ENCODE results near the gene TMEM115.
A peak's percentile ranks its signal among the peaks of the same experiment; 100 is the strongest.

The TMEM115 gene

GRCh38 chr3:50350527-50351322 is 8.6 kb downstream of the TMEM115 start, which contains the start of the genes CYB561D2 and NPRL2:
TSS of gene CYB561D2 (plus strand) at chr3:50350862. CDS start at chr3:50351434, 572 bp downstream.
TSS of gene NPRL2 (minus strand) at chr3:50350775. CDS start at chr3:50350652, 123 bp downstream.
- peak; percentile 57 for DNase-seq

DNA sequence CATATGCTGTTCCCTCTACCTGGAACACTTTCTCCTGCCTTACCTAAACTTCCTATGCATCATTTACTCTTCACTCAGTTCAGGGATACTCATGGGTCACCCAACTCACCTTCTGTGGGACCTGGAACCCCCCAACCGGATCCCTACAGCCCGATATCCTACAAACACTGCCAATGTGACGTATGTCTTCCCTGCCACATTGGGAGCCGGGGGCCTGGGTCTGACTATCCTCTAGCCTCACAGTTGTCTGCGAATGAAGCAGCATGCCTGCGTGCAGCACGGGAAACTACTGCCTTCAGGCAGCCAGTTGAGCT is 9.2 kb downstream of the TMEM115 start:
- DNase-seq = no peak

- peak; percentile 6 for DNase-seq
Observed at GRCh38 chr3:50347187-50347813, 12.0 kb downstream of the TMEM115 start.

GRCh38 chr3:50345586-50346234 is 13.6 kb downstream of the TMEM115 start, which contains the start of gene ZMYND10:
TSS of gene ZMYND10 (minus strand) at chr3:50345732. CDS start at chr3:50345579, 153 bp downstream.
- no peak for DNase-seq

DNA sequence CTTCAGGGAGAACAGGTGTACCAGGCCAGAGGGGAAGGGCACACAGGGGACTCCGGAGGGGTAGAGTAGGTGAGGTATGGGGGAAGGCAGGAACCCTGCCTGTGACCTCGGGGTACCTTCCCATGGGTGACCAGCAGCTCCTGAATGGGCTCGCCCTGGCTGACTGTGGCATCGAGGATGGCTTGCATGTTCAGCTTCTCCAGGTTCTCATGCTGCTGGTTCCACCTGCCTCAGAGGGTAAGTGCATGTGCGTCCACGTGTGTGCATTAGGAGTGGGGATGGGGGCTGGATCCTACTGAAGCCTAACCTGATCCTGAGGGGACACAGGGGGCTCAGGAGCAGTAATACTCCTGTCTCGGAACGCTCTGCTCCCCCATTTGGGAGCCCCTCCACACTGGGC is 14.3 kb downstream of the TMEM115 start:
- DNase-seq = no peak

DNA sequence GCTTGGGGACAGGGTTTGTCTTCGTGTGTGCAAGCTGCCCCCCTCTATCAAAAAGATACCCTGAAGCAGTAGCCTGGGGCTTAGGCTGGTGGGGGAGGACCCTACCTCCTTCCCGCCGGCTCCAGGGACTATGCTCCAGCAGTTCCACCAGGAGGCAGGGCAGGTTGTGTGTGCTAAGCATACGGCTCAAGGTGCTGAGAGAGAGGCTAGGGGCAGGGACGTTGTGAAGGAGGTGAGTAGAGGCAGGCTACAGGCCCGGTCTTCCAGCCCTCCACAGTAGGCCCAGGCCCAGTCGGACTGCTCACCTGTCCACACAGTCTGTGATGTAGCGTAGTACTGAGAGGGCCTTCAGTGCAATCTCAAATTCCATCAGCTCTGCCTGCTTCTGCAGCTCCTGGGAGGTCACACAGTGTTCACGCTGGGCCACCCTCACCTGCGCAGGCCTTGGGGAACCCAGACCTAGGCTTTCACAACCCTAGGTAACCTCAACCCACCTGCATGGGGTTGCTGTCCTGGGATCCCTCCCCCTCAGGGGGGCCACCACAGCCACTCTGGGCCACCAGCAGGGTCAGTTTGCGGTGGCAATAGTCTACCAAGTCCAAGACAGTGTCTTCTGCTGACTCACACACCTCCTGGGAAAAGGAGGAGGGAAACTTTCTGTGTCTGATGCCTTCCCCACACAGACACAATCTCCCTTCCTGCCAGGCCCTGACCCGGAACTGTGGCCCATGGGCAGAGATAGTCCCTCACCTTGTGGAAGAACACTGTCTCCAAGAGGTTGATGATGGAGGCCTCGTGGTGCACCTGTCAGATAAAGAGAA is 16.3 kb downstream of the TMEM115 start:
- DNase-seq = no peak

GRCh38 chr3:50341996-50342650 is 17.2 kb downstream of the TMEM115 start:
- no peak for DNase-seq

GRCh38 chr3:50341537-50341936 is 17.8 kb downstream of the TMEM115 start:
- no peak for DNase-seq

DNA sequence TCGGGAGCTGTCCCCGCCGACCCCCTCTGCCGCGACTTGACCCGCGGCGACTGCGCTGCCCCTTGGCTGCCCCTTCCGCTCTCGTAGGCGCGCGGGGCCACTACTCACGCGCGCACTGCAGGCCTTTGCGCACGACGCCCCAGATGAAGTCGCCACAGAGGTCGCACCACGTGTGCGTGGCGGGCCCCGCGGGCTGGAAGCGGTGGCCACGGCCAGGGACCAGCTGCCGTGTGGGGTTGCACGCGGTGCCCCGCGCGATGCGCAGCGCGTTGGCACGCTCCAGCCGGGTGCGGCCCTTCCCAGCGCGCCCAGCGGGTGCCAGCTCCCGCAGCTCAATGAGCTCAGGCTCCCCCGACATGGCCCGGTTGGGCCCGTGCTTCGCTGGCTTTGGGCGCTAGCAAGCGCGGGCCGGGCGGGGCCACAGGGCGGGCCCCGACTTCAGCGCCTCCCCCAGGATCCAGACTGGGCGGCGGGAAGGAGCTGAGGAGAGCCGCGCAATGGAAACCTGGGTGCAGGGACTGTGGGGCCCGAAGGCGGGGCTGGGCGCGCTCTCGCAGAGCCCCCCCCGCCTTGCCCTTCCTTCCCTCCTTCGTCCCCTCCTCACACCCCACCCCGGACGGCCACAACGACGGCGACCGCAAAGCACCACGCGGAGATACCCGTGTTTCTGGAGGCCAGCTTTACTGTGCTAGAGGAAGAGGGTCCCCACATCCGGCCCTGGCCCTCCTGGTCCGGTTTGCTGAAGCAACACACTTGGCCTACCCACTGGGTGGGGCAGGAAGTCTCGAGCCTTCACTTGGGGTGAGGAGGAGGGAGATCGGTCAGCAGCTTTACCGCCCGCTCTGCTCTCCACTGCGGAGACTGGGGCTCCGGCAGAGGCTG is 18.6 kb downstream of the TMEM115 start, which contains the start of gene RASSF1:
RASSF1 (minus strand) TSS at position 389 of the 882 bp plus-strand sequence; CDS start at position 358, 31 bp downstream.
- no peak for DNase-seq

DNA sequence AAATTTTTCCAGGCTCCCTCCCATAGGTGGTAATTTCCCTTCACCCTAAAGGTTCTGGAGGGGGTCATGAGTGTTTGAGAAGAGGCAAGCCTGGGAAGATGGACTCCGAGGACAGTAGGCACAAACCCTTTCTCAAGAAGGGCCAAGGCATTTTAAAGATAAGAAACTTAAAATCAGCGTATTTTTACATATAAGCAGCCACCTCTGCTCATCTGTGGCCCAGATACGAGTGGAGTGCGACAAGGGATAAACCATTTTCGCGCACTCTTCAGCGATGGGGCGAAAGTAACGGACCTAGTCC is 19.2 kb downstream of the TMEM115 start:
- DNase-seq = no peak

DNA sequence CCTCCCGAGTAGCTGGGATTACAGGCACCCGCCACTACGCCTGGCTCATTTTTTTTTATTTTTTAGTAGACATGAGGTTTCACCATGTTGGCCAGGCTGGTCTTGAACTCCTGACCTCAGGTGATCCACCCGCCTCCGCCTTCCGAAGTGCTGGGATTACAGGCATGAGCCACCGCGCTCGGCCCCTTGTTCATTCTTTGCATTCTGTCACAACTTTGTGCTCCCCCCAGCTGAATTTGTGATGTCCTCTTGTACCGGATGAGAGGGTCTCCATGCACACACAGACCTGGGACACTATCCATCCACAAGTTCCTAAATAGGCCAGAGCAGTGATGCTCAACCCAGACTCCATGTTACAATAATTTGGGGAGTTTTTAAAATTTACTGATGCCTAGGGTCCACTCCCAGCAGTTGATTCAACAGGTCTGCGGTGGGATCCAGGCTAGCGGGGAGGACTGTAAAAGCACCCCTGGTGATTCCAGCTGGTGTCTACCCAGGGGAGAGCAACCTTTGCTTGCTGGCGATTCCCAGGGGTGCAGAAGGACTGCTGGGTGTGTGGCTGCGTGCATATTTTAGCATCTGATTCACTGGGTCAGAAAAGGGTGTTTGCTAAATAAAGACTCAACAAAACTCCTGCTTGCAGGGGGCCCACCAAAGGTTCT is 19.7 kb downstream of the TMEM115 start:
- DNase-seq = no peak

DNA sequence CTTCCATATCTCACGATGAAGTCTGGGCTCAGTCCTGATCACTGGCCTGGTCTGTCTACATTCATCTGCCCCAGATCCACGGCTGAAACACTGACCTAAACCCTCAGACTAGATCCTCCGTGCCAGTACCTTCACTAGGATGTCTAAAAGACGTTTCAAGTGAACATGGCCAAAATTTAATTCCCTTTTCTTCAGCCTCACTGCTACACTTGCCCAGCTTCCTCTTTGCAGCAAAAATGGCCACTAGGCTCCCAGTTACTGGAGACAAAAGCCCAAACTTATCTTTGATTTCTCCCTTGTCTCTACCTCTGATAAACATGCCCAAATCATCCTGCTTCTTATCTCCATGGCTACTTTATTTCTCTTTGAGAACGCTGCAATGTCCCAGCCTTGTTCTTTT is 20.4 kb downstream of the TMEM115 start:
- no peak for DNase-seq

DNA sequence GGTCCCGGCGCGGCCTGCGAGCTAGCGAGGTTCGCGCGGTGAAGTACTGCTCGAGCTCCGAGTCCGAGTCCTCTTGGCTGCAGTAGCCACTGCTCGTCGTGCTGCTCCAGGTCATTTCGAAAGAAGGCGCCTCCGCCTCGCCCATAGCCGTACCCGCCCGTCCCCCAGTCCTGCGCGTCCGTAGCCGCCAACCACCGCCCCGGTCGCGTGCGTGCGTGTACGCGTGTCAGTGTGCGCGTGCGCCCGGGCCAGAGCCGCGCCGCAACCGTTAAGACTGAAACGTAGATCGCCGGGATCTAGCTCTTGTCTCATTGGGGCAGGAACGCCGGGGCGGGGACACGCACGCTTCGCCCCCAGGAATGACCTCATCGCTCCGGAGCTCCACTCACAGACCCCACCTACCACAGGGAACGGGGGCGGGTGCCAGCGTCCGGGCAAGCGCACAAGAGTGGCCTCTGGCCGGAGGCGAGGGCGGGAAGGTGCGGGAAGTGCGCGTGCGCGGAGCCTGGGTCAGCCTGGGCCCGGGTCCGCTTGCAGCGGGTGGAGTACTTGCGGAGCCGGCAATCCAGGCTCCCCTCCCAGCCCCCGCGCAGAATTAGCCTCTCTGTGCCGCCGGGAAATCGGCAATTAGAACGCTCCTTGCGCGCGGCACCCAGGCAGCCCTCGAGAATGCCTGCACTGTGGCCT is 22.0 kb downstream of the TMEM115 start:
- peak; percentile 75 for DNase-seq

DNA sequence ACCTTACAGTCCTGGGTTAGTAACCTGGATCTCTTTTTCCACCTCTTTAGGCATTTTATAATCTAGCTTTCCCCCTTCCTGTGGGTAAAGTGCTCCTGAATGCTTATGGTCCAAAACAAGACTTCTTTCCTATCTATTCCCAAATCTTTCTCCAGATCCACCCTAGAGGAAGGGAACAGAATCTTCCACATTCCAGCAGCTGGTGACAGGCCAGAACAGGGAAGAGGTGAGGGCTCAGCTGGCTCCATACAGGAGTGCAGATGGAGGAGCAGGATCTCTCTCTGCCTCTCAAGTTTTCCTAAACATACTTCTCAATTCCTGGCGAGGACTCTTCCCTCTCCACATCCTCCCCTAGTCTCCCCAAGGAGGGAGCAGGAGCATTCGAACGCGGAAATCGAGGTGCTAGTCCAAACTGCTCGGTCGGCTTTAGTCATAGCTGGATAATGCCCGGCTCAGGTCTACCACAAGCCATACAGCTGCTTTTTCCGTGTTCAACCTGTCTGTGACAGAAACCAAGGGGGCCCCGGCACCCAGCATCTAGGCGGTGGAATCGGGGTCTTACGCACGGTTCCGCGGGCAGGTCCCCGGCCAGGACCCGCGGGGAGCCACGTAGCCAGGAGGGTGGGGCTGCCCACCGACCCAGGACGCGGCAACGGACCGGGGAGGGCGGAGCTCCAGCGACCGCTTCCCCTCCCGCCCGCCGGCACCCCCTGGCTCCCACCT is 22.7 kb downstream of the TMEM115 start:
- no peak for DNase-seq

DNA sequence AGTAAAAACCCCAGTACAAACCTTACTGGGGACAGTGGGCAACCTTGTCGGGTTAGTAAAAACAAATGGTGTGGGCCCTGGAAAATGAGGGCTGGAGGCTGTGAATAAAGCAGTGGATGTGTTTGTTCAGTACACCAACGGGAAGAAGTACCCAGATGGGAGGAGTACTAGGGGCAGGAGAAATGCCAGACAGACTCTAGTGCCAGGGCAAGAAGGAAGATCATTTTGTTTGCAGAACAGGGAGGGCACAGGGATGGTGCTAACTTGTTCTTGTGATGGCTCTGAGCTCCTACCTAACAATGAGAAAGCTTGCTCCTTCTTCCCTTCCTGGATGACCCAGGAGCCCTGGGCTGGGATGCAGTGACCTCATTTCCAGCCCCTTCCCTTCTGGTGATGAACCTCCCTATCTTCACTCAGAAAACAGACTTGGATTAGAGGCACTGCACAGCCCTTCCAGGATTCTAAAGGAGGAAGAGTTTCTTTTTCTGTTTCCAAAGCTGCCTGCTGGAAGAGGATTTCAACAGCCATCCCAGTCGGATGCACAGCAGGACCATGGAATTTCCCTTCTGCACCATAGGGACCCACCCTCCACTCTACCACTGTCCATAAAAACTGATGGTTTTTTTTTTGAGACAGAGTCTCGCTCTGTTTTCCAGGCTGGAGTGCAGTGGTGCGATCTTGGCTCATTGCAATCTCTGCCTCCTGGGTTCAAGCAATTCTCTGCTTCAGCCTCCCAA is 24.8 kb downstream of the TMEM115 start:
- no peak for DNase-seq

DNA sequence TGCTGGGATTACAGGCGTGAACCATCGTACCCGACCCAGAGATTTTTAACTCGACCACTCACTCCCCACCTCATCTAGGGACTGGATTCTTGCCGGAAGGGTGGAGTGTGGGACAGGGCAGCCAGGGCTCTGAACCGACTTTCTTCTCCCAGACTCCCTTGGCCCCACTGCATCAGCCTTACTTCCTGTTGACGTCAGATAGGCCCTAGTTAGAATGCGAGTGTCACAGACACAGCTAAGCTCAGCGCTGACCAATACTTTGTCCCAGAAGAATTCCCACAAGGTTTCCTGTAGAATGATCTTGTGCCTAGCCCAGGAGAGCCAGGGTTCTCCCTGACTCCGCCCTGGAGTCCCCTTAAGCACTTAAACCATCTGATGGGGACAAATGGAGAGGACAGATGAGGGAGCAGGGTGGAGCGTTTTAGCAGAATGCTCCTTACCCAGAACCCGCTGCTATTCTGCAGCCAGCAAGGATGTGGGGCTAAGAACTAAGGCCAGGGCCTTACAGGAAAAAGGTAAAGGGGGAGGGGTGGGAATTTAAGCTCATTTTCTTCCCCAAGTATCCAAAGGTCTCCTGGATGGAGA is 25.5 kb downstream of the TMEM115 start:
- no peak for DNase-seq

DNA sequence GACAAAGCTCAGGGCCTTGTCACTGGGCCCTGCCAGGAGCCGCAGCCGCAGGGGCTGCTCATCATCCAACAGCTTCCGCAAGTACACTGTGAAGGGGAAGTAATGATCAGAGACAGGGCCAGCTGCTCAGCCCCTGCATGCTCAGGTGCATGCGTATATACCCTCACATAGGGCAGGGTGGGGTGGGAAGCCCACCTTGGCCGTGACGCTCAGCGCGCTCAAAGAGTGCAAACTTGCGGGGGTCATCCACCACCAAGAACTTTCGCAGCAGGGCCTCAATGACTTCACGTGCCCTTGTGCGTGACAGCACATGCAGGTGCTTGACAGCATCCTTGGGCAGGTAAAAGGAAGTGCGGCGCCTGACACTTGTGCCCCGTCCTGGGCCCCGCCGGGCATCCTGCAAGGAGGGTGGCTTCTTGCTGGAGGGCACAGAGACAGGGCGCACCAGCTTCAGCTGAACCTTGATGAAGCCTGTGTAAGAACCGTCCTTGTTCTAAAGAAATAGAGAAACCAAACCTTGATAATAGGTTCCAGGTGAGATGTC is 27.9 kb downstream of the TMEM115 start:
- no peak for DNase-seq

DNA sequence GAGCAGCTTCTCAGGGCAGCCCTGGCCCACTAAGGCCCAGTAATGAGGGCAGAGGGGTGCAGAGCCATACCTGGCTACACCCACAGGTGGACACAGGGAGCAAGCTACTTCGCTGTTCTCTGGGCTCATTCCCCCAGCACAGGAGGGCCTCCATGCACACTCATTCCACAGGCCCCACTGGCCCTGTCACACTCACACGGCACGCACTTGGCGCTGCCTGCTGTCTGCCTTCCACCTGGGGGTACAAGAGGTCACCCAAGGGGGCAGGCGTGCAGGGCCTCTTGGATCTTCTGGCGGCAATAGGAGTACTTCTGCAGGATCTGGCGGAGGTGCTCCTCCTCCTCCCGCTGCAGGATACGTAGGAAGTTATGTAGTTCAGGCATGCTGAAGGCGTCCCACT is 29.0 kb downstream of the TMEM115 start:
- no peak for DNase-seq

Data from NCI-H1694 treated with DMSO at 0.1 percent for 48 hours (cell line).